HEK293 (cell line): ENCODE measurements around the gene SMNDC1.

Experiments used
- AEBP2 ChIP-seq: fragments of 450-650 bp; formaldehyde crosslinking; IDR thresholded peaks from 2 replicates; pipeline ENCODE4 v1.5.1; 2016; ENCODE audit warnings: missing biosample characterization, missing genetic modification characterization, borderline replicate concordance
- FEZF1 ChIP-seq: fragments of 450-650 bp; formaldehyde crosslinking; IDR thresholded peaks from 2 replicates; pipeline ENCODE4 v1.5.1; 2016; ENCODE audit warnings: missing biosample characterization, missing genetic modification characterization
- YY1 ChIP-seq: fragments of 450-650 bp; formaldehyde crosslinking; IDR thresholded peaks from 2 replicates; pipeline ENCODE4 v1.5.1; 2018; ENCODE audit warnings: missing biosample characterization, missing genetic modification characterization
- ZNF155 ChIP-seq: fragments of 450-650 bp; formaldehyde crosslinking; IDR thresholded peaks from 2 replicates; pipeline ENCODE4 v1.5.1; 2016; ENCODE audit warnings: missing biosample characterization, missing genetic modification characterization
- ZNF302 ChIP-seq: fragments of 450-650 bp; formaldehyde crosslinking; IDR thresholded peaks from 2 replicates; pipeline ENCODE4 v1.5.1; 2016; ENCODE audit warnings: missing biosample characterization, missing genetic modification characterization, low read depth
- ZNF37A ChIP-seq: fragments of 450-650 bp; IDR thresholded peaks from 2 replicates; pipeline ENCODE4 v1.5.1; 2018; ENCODE audit warnings: missing biosample characterization, missing genetic modification characterization
- ZNF416 ChIP-seq: fragments of 450-650 bp; formaldehyde crosslinking; IDR thresholded peaks from 2 replicates; pipeline ENCODE4 v1.5.1; 2016; ENCODE audit warnings: missing biosample characterization, missing genetic modification characterization
- ZNF549 ChIP-seq: fragments of 450-650 bp; IDR thresholded peaks from 2 replicates; pipeline ENCODE4 v1.5.1; 2018; ENCODE audit warnings: missing biosample characterization, missing genetic modification characterization, mild to moderate bottlenecking, inconsistent platforms, moderate library complexity
- ZNF600 ChIP-seq: fragments of 450-650 bp; formaldehyde crosslinking; IDR thresholded peaks from 2 replicates; pipeline ENCODE4 v1.5.1; 2016; ENCODE audit warnings: missing biosample characterization, missing genetic modification characterization
- TF ChIP-seq, protein P1 (sequence below): fragments of 450-650 bp; formaldehyde crosslinking; IDR thresholded peaks from 2 replicates; pipeline ENCODE4 v1.5.1; 2016; ENCODE audit warnings: missing biosample characterization, missing genetic modification characterization
- TF ChIP-seq, protein P2 (sequence below): sonication (generic); formaldehyde crosslinking; IDR thresholded peaks from 2 replicates; pipeline ENCODE4 v1.8.1; 2022; ENCODE audit warnings: mild to moderate bottlenecking, moderate library complexity, missing genetic modification reagents
- TF ChIP-seq, protein P3 (sequence below): fragments of 450-650 bp; formaldehyde crosslinking; IDR thresholded peaks from 2 replicates; pipeline ENCODE4 v1.5.1; 2016; ENCODE audit warnings: missing biosample characterization, missing genetic modification characterization
- TF ChIP-seq, protein P4 (sequence below): fragments of 450-650 bp; formaldehyde crosslinking; IDR thresholded peaks from 2 replicates; pipeline ENCODE4 v1.5.1; 2017; ENCODE audit warnings: missing biosample characterization, missing genetic modification characterization

GRCh38 chr10:110312206-110312605 is 7.5 kb upstream of the SMNDC1 start:
- TF ChIP-seq YY1 (tag by site-specific recombination) (no peak), ZNF549 (tag by site-specific recombination) (no peak), ZNF416 (tag by site-specific recombination) (no peak), ZNF302 (tag by site-specific recombination) (no peak), ZNF37A (tag by site-specific recombination) (no peak), ZNF155 (tag by site-specific recombination) (no peak), ZNF600 (tag by site-specific recombination) (no peak), AEBP2 (no peak), FEZF1 (tag by site-specific recombination) (no peak)
- TF ChIP-seq, protein P1, sequence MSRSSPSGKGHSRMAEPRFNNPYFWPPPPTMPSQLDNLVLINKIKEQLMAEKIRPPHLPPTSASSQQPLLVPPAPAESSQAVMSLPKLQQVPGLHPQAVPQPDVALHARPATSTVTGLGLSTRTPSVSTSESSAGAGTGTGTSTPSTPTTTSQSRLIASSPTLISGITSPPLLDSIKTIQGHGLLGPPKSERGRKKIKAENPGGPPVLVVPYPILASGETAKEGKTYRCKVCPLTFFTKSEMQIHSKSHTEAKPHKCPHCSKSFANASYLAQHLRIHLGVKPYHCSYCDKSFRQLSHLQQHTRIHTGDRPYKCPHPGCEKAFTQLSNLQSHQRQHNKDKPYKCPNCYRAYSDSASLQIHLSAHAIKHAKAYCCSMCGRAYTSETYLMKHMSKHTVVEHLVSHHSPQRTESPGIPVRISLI (tag by site-specific recombination), result no peak
- TF ChIP-seq, protein P2, sequence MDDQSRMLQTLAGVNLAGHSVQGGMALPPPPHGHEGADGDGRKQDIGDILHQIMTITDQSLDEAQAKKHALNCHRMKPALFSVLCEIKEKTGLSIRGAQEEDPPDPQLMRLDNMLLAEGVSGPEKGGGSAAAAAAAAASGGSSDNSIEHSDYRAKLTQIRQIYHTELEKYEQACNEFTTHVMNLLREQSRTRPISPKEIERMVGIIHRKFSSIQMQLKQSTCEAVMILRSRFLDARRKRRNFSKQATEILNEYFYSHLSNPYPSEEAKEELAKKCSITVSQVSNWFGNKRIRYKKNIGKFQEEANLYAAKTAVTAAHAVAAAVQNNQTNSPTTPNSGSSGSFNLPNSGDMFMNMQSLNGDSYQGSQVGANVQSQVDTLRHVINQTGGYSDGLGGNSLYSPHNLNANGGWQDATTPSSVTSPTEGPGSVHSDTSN, result no peak
- TF ChIP-seq, protein P3, sequence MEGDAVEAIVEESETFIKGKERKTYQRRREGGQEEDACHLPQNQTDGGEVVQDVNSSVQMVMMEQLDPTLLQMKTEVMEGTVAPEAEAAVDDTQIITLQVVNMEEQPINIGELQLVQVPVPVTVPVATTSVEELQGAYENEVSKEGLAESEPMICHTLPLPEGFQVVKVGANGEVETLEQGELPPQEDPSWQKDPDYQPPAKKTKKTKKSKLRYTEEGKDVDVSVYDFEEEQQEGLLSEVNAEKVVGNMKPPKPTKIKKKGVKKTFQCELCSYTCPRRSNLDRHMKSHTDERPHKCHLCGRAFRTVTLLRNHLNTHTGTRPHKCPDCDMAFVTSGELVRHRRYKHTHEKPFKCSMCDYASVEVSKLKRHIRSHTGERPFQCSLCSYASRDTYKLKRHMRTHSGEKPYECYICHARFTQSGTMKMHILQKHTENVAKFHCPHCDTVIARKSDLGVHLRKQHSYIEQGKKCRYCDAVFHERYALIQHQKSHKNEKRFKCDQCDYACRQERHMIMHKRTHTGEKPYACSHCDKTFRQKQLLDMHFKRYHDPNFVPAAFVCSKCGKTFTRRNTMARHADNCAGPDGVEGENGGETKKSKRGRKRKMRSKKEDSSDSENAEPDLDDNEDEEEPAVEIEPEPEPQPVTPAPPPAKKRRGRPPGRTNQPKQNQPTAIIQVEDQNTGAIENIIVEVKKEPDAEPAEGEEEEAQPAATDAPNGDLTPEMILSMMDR (tag by site-specific recombination), result no peak
- TF ChIP-seq, protein P4, sequence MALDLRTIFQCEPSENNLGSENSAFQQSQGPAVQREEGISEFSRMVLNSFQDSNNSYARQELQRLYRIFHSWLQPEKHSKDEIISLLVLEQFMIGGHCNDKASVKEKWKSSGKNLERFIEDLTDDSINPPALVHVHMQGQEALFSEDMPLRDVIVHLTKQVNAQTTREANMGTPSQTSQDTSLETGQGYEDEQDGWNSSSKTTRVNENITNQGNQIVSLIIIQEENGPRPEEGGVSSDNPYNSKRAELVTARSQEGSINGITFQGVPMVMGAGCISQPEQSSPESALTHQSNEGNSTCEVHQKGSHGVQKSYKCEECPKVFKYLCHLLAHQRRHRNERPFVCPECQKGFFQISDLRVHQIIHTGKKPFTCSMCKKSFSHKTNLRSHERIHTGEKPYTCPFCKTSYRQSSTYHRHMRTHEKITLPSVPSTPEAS (tag by site-specific recombination), result no peak
